Measurements from ENCODE around the gene PDE2A. TPM values are rescaled to one million over a fixed set of nuclear protein-coding genes. Genes with fewer than 3 reads are reported as not detected.

PDE2A gene
- total and polyA plus RNA-seq, 10 of the 15 experiments (the other 5 are each of a cell fraction or from before 2014, with no cell fraction given), result 0.06 to 0.15 (median 0.11) TPM; not detected in 6

- no peak for FAIRE-seq
- 35% methylated on average over 8 of the region's 10 CpGs for WGBS (ENCODE audit: insufficient coverage, insufficient replicate concordance, low lambda C conversion rate, missing lambda C conversion rate)
Measured at GRCh38 chr11:72613450-72613849, 60.8 kb downstream of the PDE2A start.

More at GRCh38 chr11:72613450-72613849, 60.8 kb downstream of the PDE2A start:
- ChIA-PET SMC1A (ENCODE audit: uncharacterized antibody, unreplicated experiment) (interaction anchor here (1.3 kb wide), 1 partner anchor 55 kb away, joined by 3 read pairs; no protein-coding TSS in a partner anchor), POLR2A (no interaction called here), RAD21 (ENCODE audit: unreplicated experiment) (no interaction called here), CTCF (no interaction called here)
- Histone ChIP-seq H3K27ac (ENCODE audit: control insufficient read depth, insufficient read depth) (no peak overlapping the region), H3K4me1 (ENCODE audit: control insufficient read depth, insufficient read depth, low read length) (peaks cover 12% of the 10 kb centered on the region), H3K9me3 (replicated peaks; ENCODE audit: control insufficient read depth, insufficient read depth, low read length) (no peaks in the 10 kb centered on the region), H3K4me2 (ENCODE audit: control insufficient read depth, insufficient read depth) (no peak overlapping the region), H4K20me1 (ENCODE audit: control insufficient read depth, insufficient read depth) (peaks cover 6% of the 10 kb centered on the region; the same call in 1 of the 2 replicates), H3K36me3 (ENCODE audit: control insufficient read depth in 2 of 2, insufficient read depth in 2 of 2, low read length in 1 of 2) (no peaks in the 10 kb centered on the region), H3K9ac (ENCODE audit: control insufficient read depth, insufficient read depth, low read length) (no peak overlapping the region), H3K79me2 (ENCODE audit: control insufficient read depth, insufficient read depth, low read length) (no peaks in the 10 kb centered on the region), H3K4me3 (no peak overlapping the region), H2AFZ (ENCODE audit: control insufficient read depth, low read depth, low read length) (no peak overlapping the region), H3K27me3 (replicated peaks in 1 of 2; ENCODE audit: control insufficient read depth in 2 of 2, insufficient read depth in 2 of 2, low read length in 1 of 2) (peaks cover 3 to 7% of the 10 kb centered on the region in 2 experiments; a peak in 3 of 4 replicates)
- ATAC-seq (no peak), DNase-seq (ENCODE audit: low read depth, low spot score) (no peak)
- no TSS peak for BruUV-seq (replicated peaks)
- in situ Hi-C loops (cut with MboI) (no loop called here), intact Hi-C loops (cut with micrococcal nuclease; ENCODE audit: unreplicated experiment) (no loop called here)
- TF ChIP-seq BRCA1 (IDR thresholded peaks at IDR 0.05; ENCODE audit: low read depth, low read length) (no peak), USF1 (IDR thresholded peaks at IDR 0.05; ENCODE audit: borderline replicate concordance, extremely low read length, insufficient read depth, low read depth, low read length) (no peak), CREM (IDR thresholded peaks at IDR 0.05; ENCODE audit: low read depth) (no peak), SUPT20H (IDR thresholded peaks at IDR 0.05; ENCODE audit: borderline replicate concordance, control insufficient read depth, low read depth, low read length) (no peak), MTA3 (IDR thresholded peaks at IDR 0.05; ENCODE audit: borderline replicate concordance, low read length) (no peak), KLF5 (IDR thresholded peaks at IDR 0.05; ENCODE audit: partially characterized antibody) (no peak), TAF1 (IDR thresholded peaks at IDR 0.05; ENCODE audit: borderline replicate concordance, low read depth, low read length) (no peak), NKRF (conservative IDR thresholded peaks at IDR 0.05) (no peak), STAT3 (IDR thresholded peaks at IDR 0.05; ENCODE audit: low read depth, low read length) (no peak), RFX5 (IDR thresholded peaks at IDR 0.05; ENCODE audit: low read depth, low read length) (no peak), RB1 (IDR thresholded peaks at IDR 0.05; ENCODE audit: borderline replicate concordance) (no peak), RAD51 (IDR thresholded peaks at IDR 0.05) (no peak), TCF3 (IDR thresholded peaks at IDR 0.05; ENCODE audit: borderline replicate concordance, insufficient read depth, low read depth, low read length) (no peak), SKIL (IDR thresholded peaks at IDR 0.05; ENCODE audit: low read depth, poor library complexity, severe bottlenecking) (no peak), POLR2AphosphoS5 (IDR thresholded peaks at IDR 0.05; ENCODE audit: low read length) (no peak), MTA2 (IDR thresholded peaks at IDR 0.05; ENCODE audit: low read depth) (no peak), SREBF2 (IDR thresholded peaks at IDR 0.05; ENCODE audit: low read length) (no peak), POU2F2 (IDR thresholded peaks at IDR 0.05; ENCODE audit: borderline replicate concordance, low read depth, low read length) (no peak)
